NCI-H146 treated with DMSO at 0.1 percent for 48 hours (cell line): ENCODE results near the gene RNASE13.
A peak's percentile ranks its signal among the peaks of the same experiment; 100 is the strongest.

Source experiments
- DNase-seq: peaks from one replicate; lab custom pipeline; 2025; ENCODE audit not compliant: unreplicated experiment; lab: John Stamatoyannopoulos, UW

RNASE13 gene

DNA sequence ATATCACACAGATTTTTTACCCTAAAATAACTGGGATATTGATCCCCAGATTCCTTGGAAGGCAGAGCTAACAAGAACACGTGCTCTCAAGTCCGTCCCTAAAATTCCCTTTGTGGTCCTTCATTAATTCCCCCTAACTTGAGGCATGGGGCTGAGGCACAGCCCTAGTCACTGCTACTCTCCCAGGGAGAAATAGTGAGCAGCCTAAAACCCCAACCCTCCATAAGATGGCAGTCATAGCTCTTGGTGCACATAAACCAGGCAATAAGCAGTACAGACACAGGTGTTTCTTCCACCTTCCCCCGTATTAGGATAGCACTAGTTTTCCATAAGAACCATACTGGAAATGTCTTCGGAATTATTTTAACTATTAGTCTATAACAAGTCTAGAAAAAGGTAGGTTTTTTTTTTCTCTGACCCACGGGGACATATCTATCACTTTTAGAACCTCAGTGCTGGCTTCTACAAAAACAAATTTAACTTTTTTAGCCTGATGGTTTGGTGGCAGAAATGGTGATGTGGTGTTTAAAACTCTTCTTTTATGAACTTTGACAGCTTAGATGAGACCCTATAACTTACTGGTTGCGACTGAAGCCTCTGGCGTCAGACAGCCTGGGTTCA, 32.4 kb upstream of the RNASE13 start:
- DNase-seq: peak; percentile 28

DNA sequence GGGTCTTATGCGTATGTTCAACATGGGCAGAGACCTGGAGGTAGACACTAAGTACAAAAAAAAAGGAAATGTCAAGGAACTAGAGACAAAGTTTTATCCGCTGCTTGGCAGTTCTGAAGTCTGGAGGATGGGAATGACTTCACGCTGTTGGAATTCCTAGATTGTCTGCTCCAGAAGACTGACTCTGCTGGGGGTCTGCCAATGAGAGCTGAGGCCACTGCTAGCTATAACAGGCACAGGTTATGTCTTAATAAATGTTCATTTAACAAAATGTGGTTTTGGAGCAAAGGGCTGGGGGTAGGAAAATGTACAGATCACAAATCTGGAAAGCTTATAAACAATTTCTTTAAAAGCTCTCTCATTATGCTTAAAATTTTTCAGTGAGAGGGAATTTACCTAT, 28.9 kb upstream of the RNASE13 start:
- no peak for DNase-seq

DNA sequence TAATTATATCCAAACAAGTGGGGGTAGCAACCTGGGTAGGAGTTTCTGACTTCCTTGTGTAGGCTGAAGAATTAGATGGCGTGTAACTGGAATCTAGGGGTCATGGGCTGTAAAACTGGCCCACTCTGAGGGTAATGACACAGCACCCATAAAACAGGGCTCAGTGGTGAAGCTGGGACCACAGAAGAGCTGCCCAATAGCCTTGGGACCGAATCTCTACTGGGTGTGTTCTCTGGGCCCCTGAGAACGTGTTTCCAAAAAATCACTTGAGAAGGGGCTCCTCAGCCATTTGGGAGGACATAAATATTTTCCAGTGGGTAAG, 26.7 kb upstream of the RNASE13 start:
- no peak for DNase-seq

DNA sequence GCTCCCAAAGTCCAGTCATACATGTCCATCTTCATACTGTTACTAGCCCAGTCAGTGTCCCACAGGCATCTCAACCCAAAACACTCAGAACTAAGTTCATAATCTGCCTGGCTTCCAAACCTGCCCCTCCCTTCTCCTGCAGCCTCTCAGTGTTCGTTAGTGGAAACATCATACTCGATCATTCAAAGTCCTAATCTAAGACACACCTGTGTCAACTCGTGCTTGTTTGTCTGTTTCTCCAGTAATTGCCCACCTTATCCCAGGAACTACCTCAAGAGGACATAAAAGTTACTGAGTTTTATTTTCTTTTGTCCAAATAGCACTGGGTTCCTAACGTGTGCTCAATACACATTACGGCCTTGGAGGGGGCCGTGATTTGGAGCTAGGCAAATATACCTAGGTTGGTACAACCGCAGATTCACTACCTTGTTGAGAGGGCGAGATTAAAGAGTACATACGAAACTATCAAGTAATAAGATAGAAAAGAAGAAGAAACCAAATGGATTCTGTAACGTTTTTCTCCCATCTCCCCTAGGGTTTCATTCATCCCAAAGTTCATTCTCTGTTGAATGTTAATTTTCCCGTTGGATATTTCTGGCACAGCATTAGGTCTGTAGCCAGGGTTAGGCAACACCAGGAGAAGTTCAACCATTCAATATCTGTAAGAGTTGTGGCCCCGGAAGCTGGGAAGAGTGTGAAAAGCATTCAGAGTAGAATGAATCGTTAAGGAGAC, 26.2 kb upstream of the RNASE13 start:
- no peak for DNase-seq

DNA sequence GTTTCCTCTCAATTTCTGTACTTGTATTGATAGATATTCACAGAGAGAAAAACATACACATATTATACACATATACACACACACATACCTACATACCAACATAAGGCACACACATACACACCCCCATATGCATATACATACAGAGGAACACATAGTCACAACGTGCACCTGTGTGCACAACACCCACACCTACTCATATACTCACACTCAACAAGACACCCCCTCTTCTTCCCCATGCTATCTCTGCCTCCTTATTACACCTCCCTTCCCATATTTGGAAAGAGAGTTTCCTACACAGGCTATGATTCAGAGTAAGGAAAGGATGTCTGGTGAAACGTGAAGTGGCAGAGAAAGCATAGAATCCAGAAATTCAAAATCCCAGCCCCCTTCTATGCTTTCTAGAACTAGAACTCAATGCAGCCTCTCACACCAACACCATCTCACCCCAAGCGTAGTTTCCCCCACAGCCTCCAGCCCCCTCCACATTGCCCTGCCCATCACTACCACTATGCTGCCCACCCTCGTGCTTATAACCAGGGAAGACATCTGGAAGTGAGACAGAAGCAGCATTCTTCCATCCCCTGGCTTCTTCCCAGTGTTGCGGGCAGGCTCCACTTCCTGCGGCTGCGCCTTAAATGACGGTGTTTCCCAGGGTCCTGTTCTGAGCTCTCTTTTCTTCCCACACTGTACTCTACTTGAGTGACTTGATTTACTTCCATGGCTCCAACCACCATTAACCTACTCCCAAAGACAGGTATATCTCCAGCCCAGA, 25.4 kb upstream of the RNASE13 start:
- no peak for DNase-seq

DNA sequence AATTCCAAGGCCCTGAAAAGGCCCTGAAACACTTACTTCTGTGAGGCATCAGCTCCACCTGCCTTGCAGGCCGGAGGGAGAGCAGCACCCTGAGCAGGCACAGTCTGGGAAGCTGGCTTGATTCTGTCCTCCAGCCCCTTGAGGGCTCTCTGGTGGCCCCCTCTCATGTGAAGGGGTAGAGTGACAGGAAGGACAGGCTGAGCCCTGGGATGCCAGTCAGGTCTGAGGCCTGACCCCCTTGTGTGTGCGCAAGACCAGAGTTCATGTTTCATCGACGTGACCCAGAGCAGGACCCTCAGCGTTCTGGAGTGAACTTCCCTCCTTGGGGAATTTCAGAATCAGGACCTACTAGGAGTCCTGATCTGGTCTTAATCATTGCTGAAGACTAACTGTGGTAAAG, 24.3 kb upstream of the RNASE13 start:
- DNase-seq: no peak

DNA sequence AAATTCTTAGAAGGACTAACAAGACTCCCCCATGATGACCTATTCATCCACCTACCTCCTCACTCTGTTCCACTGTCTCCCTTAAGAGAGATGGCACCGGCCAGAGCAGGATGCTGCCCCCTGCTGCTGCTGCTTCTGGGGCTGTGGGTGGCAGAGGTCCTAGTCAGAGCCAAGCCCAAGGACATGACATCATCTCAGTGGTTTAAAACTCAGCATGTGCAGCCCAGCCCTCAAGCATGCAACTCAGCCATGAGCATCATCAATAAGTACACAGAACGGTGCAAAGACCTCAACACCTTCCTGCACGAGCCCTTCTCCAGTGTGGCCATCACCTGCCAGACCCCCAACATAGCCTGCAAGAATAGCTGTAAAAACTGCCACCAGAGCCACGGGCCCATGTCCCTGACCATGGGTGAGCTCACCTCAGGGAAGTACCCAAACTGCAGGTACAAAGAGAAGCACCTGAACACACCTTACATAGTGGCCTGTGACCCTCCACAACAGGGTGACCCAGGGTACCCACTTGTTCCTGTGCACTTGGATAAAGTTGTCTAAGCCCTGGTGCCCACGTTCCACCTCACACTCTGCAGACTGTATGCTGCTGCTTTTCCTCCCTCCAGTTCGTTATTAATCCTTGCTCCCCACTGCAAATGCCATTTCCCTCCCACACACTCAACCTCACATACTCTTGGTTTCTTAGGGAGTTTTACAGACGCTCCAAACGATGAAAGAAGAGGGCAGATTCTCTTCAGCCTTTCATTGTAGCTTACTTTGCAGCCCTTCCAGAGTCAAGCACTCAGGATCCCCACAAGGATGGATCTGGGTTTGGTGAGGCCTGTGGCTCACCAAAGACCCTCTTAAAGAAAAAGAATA, 23.4 kb upstream of the RNASE13 start, which contains the start of gene RNASE8:
RNASE8 (plus strand) TSS at position 20 of the 873 bp plus-strand sequence; CDS start at position 91, 71 bp downstream.
- no peak for DNase-seq

DNA sequence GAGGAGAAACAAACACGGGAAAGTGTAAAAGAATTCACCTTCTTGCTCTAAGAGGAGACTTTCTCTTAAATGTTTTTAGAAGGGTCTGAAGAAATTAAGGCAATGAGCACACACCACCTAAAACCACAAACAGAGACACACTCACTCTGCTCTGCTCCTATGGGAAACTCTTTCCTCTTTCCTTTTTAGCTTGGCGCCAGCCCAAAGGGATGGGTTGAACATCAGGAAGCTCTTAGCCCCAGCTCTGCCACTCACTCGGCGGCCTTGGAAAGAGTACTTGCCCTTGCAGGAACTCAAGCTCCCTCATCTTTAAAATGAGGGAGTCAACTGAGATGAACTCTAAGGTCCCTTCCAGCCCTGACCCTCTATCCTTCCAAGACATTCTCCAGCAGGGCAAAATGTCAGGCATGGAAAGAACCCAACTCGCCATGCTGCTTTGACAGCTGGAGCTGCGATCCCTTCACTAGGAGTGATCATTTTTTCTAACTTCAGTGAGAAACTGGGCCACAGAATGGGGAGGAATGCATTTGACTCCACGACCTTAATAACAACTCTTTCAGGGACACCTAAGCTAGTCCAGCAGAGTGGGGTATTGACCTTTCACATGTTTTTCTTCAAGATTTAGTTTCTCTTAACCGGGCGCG, 22.0 kb upstream of the RNASE13 start:
- no peak for DNase-seq

DNA sequence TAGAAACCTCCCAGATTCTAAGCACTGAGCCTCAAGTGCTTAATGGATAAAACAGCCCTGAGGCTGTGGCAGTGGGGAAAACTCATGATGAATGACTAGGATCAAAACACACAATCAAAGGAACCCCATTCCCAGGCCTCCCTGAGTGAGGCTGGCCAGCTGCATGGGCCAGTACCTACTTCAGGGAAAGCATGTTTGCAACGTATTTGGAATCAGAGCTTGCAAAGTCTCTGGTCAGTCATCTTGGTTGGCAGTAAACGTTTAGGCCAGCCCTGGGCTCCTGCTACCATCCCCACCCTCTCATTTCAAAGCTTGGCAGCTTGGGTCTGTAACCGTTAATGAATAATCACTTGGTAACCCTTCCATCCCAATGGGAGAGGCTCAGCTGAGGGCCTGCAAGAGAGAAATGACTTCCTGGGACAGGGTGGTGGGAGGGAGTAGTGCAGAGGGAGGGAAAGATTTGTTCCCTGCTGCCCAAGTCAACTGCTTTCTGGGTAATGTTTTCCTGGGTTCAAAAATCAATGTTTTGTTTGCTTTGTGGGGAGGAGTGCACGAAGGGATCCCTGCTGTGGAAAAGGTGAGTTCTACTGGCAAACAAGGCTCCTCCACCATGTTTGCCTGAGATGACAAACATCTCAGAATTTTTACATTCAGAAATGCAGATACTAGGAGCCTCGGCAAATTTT, 21.0 kb upstream of the RNASE13 start:
- no peak for DNase-seq

DNA sequence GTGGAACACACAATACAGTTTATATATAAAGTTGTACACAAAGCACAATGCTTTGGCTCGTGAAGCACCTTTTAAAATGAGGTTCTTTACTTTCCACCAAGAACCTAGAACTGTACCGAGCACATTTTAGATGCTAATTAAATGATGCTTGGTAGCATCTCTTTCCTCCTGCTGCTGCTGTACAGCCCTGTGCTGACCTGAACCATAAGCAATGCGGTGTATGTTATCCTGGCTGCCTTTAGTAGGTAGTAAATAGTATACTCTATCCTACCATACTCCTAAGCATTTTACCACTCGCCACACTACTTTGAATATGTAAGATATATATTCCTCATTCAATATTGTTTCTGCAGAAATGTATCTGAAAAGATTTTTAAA, 20.1 kb upstream of the RNASE13 start:
- no peak for DNase-seq

DNA sequence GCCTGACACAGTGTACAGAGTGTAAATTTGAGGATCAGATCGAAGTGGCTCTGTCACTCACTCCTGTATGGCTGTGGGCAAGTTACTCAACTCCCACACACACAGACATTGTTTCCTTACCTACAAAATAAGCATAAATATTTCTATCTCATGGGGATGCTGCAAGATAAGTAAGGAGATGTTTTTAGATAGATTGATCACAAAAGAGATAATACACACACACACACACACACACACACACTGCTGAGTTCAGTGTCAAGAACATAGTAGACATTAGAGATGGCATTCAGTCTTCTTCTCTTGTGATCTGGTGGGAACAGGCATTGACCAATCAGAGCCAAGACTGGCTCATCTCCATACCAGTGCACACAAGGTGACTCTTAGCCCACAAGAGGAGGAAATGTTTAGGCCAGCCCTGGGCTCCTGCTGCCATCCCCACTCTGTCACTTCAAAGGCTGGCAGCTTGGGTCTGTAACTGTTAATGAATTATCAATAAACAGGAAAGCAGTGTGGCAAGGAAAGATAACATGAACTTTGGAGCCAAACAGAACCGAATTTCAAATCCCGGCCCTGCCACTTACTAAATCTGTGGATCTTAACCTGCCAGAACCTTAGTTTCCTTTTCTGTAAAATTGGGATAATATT, 19.6 kb upstream of the RNASE13 start:
- no peak for DNase-seq

DNA sequence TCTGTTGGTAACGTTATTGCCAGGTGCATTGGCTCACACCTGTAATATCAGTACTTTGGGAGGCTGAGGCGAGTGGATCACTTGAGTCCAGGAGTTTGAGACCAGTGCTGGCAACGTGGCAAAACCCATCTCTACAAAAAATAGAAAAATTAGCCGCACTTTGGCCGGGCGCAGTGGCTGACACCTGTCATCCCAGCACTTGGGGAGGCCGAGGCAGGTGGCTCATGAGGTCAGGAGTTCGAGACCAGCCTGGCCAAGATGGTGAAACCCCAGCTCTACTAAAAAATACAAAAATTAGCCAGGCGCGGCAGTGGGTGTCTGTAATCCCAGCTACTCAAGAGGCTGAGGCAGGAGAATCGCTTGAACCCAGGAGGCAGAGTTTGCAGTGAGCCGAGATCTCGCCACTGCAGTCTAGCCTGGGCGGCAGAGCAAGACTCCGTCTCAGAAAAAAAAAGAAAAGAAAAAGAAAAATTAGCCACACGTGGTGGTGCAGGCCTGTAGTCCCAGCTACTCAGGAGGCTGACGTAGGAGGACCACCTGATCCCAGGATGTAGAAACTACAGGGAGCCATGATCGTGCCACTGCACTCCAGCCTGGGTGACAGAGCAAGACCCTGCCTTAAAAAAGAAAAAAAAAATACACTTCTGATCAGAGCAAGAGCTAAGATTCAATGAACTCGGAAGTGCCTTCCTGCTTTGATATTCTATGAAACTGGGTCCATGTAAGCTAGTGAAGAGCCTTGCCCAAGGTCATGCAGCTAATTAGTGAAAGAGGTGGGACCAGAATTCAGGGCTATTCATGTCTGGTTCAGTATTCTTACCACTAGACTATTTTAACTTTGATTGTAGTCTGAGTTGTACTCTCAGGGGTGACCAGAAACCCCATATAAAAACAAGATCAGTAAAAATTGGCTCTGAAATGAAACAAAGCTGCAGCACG, 18.8 kb upstream of the RNASE13 start:
- DNase-seq: no peak

DNA sequence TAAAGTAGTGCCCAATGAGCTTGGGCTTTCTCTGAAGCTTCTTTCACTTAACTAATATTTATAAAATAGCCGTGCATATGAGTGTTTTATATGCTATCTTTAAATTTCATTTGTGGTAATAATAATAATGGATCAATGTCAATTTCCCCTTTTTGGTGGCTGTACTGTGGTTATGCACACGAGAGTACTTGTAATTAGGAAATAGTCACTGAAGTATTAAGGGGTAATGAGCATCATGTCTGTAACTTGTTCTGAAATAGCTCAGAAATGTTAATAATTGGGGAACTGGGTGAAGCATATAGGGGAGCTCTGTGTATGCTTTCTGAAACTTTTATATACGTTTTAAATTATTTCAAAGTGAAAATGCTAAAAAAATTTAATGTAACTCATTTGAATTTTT, 16.0 kb upstream of the RNASE13 start:
- DNase-seq: no peak

DNA sequence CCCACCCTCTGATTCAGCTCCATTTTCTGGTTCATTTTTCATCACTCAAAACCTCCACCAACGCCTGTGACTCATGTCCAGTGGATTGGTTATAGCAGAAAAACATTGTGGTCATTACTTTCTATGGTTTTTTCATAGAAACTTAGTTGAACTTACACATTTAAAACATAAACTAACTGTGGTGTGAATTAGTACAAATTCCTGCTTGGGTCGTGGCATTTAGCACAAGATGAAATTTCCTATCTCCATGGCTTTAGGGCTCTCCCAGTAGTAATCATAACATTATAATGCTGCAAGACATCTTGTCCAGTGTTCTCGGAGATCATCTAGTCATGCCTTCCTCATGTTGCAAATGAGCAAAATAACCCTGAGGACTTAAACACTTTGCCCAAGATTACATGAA, 14.7 kb upstream of the RNASE13 start:
- DNase-seq: no peak

DNA sequence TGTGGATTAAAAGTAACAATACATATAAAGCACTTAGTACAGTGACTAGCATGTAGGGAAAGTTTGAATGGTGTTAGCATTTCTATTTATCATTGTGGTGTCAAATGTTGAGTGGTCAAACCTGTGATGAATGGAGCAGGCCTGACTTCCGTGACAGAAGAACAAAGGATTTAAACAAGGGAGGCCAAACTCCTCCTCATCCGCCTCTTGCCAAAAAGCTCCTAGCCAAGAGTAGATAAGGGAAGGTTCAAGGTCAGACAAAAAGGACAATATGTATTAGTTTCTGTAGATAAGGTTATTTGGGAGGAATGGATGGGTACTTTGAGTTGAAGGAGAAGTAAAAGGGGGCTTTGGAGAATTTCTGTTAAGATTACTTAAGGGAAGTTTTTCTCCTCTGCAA, 14.0 kb upstream of the RNASE13 start:
- DNase-seq: no peak

DNA sequence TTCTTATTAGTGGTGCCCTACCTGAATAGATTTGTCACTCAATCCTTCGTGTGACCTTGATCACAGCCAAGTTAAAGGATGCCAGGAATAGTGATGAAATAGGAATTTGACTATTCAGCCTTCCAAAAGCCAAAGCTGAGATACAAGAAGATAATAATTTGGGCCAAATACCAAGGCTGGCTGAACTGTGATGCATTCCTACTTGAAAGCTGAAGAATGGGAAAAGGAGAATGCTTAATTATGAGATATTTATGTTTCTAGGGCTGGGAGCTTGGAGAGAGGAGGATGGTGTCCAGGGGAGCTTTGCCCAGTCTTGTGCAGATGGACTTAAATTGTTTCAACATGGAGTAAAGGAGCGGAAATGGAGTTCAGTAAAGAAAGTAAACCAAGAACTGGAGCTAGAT, 12.8 kb upstream of the RNASE13 start:
- no peak for DNase-seq

DNA sequence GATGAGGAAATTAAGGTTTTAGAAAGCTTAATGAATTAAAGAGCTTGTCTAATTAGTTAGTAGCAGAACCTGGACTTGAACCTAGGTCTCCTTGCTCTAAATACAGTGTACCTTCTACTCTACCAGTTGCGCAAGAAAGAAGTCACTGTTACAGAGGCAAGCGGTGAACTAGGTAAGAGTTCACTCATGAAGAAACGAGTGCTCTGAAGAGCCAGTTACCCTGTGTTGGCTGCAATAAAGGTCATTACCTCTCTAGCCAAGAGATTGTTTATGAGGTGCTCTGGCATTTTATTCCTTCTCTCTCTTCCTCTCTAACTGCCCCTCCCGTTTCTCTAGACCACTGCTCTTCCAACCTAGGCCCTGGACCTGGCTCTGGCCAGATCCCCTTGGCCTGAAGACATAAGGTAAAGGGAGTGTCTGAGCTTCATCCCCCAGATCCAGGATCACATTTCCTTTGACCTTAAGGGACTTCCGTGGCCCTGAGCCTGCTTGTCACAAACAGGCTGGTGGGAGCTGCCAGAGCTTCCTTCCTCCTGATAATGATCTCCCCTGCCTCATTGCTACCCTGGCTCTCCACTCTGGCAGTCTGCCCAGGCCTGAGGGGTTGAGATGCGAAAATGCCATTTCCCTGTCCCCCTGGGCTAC, 9.5 kb upstream of the RNASE13 start:
- DNase-seq: no peak

DNA sequence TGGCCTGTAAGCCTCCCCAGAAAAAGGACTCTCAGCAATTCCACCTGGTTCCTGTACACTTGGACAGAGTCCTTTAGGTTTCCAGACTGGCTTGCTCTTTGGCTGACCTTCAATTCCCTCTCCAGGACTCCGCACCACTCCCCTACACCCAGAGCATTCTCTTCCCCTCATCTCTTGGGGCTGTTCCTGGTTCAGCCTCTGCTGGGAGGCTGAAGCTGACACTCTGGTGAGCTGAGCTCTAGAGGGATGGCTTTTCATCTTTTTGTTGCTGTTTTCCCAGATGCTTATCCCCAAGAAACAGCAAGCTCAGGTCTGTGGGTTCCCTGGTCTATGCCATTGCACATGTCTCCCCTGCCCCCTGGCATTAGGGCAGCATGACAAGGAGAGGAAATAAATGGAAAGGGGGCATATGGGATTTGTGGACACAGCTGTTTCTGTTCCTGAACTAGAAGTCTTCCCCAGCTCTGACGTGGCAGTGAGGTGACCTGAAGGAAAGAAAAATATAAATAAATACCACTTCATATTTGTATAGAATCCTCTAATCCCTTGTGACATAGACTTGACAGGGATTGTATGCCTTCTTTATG, 8.9 kb upstream of the RNASE13 start:
- no peak for DNase-seq
